Parathyroid adenoma (tissue), 2 donors: ENCODE measurements around the gene PPP1R10.

Experiments used
- H2AFZ ChIP-seq: fragments of 300-600 bp; sonication (generic); one replicate; pipeline ENCODE4 v1.7.0; 2017; ENCODE audit warnings: antibody characterized with exemption, mild to moderate bottlenecking
- H3K27ac ChIP-seq: fragments of 300-600 bp; sonication (generic); one replicate; pipeline ENCODE4 v1.7.0; 2017
- H3K27me3 ChIP-seq: fragments of 300-600 bp; sonication (generic); one replicate; pipeline ENCODE4 v1.7.0; 2017; ENCODE audit warnings: low read length; ENCODE audit not compliant: control insufficient read depth, insufficient read depth
- H3K36me3 ChIP-seq: fragments of 300-600 bp; sonication (generic); one replicate; pipeline ENCODE4 v1.7.0; 2017; ENCODE audit warnings: low read length; ENCODE audit not compliant: control insufficient read depth, insufficient read depth
- H3K4me1 ChIP-seq: fragments of 300-600 bp; sonication (generic); one replicate; pipeline ENCODE4 v1.7.0; 2017; ENCODE audit warnings: control low read depth
- H3K4me2 ChIP-seq: fragments of 300-600 bp; sonication (generic); one replicate; pipeline ENCODE4 v1.7.0; 2017; ENCODE audit warnings: low read length
- H3K4me3 ChIP-seq: fragments of 300-600 bp; sonication (generic); one replicate; pipeline ENCODE4 v1.7.0; 2017; ENCODE audit warnings: low read depth, low read length
- H3K79me2 ChIP-seq: fragments of 300-600 bp; sonication (generic); one replicate; pipeline ENCODE4 v1.7.0; 2017; ENCODE audit warnings: control low read depth
- H3K9ac ChIP-seq: fragments of 300-600 bp; sonication (generic); one replicate; pipeline ENCODE4 v1.7.0; 2017; ENCODE audit warnings: mild to moderate bottlenecking
- H3K9me3 ChIP-seq: fragments of 300-600 bp; sonication (generic); one replicate; pipeline ENCODE4 v1.7.0; 2017; ENCODE audit warnings: low read length; ENCODE audit not compliant: control insufficient read depth
- CTCF ChIP-seq: fragments of 300-600 bp; sonication (generic); IDR thresholded peaks from one replicate; pipeline ENCODE4 v1.7.0; 2017; ENCODE audit warnings: antibody characterized with exemption, mild to moderate bottlenecking
- donor health status: primary hyperparathyroidism.

Gene PPP1R10

DNA sequence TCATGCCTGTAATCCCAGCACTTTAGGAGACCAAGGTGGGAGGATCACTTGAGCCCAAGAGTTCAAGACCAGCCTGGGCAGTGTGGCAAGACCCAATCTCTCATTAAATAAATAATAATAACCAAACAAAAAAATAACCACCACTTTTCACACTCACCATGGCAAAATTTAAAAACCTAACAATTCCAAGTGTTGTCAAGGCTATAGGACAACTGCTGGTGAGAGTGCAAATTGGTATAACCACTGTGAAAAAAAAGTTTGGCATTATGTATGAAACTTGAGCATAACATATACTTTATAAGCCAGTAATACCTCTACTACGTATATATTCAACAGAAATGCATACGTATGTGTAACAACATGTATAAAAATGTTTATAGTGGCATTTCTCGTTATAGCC lies 56.1 kb downstream of the PPP1R10 start:
- no peak overlapping the region for H3K27ac ChIP-seq
- H3K9me3 ChIP-seq: no peaks in the 10 kb centered on the region
- no peak overlapping the region for H3K9ac ChIP-seq

GRCh38 chr6:30557683-30557981 lies 59.4 kb downstream of the PPP1R10 start:
- Histone ChIP-seq H3K79me2 (no peaks in the 10 kb centered on the region), H3K36me3 (no peaks in the 10 kb centered on the region), H3K9ac (peak overlapping the region; percentile 91), H3K9me3 (no peaks in the 10 kb centered on the region), H2AFZ (peak overlapping the region; percentile 98), H3K4me2 (peak overlapping the region; percentile 100), H3K27me3 (no peaks in the 10 kb centered on the region), H3K4me3 (peak overlapping the region; percentile 100), H3K27ac (peak overlapping the region; percentile 99), H3K4me1 (peaks cover 8% of the 10 kb centered on the region)
- no peak for TF ChIP-seq CTCF

More for the DNA sequence above, 56.1 kb downstream of the PPP1R10 start:
- H2AFZ ChIP-seq: no peak overlapping the region
- no peak for TF ChIP-seq CTCF
- H3K36me3 ChIP-seq: no peaks in the 10 kb centered on the region
- no peaks in the 10 kb centered on the region for H3K27me3 ChIP-seq
- no peak overlapping the region for H3K4me2 ChIP-seq
- no peak overlapping the region for H3K4me3 ChIP-seq
- peaks cover 2% of the 10 kb centered on the region for H3K79me2 ChIP-seq
- peaks cover 13% of the 10 kb centered on the region for H3K4me1 ChIP-seq

DNA sequence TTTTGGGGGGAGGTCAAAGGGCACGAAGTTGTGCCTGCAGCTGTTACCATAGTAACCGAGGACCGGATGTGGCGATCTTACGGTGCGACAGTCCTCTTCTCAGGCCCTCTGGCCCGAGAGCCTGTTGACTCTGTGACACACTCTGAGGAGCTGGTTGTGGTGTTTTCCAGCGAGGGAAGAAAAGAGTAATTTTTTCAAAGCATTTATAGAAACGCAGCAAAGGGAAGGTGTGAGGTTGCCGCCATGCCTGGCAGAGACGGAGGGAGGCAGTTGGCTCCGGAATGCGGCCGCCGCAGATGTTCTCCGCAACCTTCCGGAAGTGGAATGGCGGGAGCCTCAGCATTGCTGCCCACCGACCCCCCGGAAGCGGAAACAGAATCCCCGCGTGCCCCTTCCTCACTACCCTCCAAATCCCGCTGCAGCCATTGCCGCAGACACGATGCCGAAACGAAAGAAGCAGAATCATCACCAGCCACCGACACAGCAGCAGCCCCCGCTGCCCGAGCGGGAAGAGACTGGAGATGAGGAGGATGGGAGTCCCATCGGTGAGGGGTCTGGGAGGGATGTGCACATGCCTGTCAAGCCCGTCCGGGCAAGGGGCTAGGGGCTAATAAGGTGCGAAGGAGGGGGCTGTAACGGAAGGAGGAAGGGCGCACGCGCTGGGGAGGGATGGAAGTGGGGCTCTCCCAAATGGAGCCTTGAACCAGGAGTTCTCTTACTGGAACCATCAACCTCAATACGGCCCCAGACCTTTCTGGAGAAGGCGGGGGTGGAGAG lies 59.9 kb downstream of the PPP1R10 start, which contains the start of gene PRR3:
TSS of gene PRR3 (plus strand) at position 390 of the 777 bp plus-strand sequence. CDS start at position 440, 50 bp downstream.
- no peaks in the 10 kb centered on the region for H3K36me3 ChIP-seq
- no peak for TF ChIP-seq CTCF
- peak within 1 kb of the TSS; percentile 99 for H3K27ac ChIP-seq
- H2AFZ ChIP-seq: peak within 1 kb of the TSS; percentile 98
- H3K9ac ChIP-seq: peak within 1 kb of the TSS; percentile 91
- peaks cover 8% of the 10 kb centered on the region for H3K4me1 ChIP-seq
- H3K9me3 ChIP-seq: no peaks in the 10 kb centered on the region
- peak within 1 kb of the TSS; percentile 100 for H3K4me3 ChIP-seq
- H3K27me3 ChIP-seq: no peaks in the 10 kb centered on the region
- peak within 1 kb of the TSS; percentile 100 for H3K4me2 ChIP-seq
- no peaks in the 10 kb centered on the region for H3K79me2 ChIP-seq

DNA sequence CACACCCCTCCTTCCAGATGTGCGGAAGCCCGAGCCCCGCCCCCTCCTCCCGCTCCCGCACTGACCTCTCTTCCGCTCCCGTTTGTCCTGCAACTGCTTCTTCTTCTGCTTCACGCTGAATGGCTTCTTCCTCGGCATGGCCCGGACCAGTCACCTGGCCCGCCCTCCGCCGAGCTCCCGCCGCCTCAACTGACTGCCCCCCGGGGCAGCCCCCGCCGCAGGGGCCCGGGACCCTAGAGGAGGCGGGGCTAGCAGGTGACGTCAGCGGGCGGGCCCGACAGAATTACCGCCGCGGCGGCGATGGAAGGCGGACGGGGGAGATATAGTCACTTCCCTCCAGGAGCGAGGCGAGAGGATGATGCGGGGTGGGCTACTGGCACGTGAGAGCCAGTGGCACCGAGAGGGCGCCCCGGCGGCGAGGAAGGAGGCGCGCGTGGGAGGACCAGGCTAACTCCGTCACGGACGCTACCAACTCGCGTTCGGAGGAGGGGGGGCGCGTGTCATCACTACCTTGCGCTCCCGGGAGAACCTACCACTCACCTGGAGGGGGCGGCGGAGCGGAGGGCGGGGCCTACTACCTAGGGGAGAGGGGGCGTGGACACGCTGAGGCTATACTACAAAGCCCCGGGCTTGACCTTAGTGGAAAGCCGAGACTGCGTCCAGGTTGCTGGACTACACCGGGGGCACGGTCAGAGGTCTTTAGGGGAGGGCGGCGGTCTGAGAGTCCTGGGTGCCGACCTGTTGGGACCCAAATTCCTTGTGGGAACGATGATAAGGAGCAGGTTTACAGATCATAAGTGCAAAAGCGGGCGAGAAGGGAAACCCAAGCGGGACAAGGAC lies 60.8 kb downstream of the PPP1R10 start, which contains the start of gene GNL1:
TSS of gene GNL1 (minus strand) at position 424 of the 840 bp plus-strand sequence. CDS start at position 138, 286 bp downstream.
- H3K4me2 ChIP-seq: peak within 1 kb of the TSS; percentile 100
- peak within 1 kb of the TSS; percentile 98 for H2AFZ ChIP-seq
- peak within 1 kb of the TSS; percentile 100 for H3K4me3 ChIP-seq
- peaks cover 8% of the 10 kb centered on the region for H3K4me1 ChIP-seq
- no peaks in the 10 kb centered on the region for H3K9me3 ChIP-seq
- H3K36me3 ChIP-seq: no peaks in the 10 kb centered on the region
- H3K27ac ChIP-seq: peak within 1 kb of the TSS; percentile 99
- H3K79me2 ChIP-seq: no peaks in the 10 kb centered on the region
- H3K9ac ChIP-seq: peak within 1 kb of the TSS; percentile 91
- peak; percentile 22 for TF ChIP-seq CTCF
- no peaks in the 10 kb centered on the region for H3K27me3 ChIP-seq
